HG03135 (cell line): Measurements from ENCODE around the gene NETO1.

Source experiments
- ATAC-seq: cut with Tn5 transposase; IDR thresholded peaks from one replicate; pipeline ENCODE4 v1.9.1; 2021; ENCODE audit warnings: mild to moderate bottlenecking, moderate library complexity; ENCODE audit not compliant: unreplicated experiment

Gene NETO1, protein sequence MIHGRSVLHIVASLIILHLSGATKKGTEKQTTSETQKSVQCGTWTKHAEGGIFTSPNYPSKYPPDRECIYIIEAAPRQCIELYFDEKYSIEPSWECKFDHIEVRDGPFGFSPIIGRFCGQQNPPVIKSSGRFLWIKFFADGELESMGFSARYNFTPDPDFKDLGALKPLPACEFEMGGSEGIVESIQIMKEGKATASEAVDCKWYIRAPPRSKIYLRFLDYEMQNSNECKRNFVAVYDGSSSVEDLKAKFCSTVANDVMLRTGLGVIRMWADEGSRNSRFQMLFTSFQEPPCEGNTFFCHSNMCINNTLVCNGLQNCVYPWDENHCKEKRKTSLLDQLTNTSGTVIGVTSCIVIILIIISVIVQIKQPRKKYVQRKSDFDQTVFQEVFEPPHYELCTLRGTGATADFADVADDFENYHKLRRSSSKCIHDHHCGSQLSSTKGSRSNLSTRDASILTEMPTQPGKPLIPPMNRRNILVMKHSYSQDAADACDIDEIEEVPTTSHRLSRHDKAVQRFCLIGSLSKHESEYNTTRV

DNA sequence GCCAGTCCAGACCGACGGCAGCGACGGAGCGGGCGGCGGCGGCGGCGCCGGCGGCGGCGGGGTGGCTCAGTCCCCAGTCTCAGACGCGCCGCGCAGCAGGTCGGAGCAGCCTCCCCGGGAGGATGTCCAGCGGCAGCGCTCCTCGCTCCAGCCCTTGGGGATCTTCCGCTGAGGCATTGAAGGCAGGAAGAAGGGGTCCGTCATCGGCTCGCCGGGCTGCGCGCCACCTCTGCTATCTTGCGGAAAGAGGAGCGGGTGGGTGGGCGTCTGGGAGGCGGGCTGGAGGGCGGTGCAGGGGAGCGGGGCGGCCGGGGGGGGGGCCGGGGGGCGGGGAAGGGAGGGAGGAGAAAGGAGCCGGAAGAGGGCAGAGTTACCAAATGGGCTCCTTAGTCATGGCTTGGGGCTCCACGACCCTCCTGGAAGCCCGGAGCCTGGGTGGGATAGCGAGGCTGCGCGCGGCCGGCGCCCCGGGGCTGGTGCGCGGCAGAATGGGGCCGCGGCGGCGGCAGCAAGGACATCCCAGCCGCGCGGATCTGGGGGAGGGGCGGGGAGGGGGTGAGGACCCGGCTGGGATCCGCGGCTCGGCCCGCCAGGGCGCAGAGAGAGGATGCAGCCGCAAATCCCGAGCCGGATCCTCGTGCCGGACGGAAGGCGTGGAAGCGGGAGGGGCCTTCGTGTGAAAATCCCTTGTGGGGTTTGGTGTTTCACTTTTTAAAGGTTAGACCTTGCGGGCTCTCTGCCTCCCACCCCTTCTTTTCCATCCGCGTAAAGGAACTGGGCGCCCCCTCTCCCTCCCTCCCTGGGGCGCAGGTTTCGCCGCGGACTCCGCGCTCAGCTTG is at the start of gene NETO1:
Gene NETO1, minus strand, starts transcription at position 242 of the 839 bp plus-strand sequence. CDS start 696 bp downstream, outside the sequence.
- ATAC-seq: no peak

DNA sequence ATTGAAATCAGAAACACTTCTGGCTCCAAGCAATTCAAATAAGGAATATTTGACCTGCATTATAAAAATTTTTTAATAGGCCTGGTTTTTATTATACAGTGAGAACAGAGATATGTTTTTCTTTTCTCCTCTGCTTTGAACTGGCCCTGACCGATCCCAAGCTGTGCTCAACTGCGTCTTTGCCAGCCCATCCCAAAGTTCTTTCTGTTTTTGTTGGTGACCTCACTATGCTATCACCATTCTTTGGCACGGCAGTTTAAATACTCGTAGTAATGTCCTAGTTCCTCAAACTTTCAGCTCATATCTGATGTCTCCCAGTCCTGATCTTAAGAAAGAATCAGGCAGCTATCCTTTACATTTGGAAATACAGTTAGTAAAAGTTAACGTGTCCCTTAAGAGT is 42.3 kb upstream of the NETO1 start:
- ATAC-seq: no peak

DNA sequence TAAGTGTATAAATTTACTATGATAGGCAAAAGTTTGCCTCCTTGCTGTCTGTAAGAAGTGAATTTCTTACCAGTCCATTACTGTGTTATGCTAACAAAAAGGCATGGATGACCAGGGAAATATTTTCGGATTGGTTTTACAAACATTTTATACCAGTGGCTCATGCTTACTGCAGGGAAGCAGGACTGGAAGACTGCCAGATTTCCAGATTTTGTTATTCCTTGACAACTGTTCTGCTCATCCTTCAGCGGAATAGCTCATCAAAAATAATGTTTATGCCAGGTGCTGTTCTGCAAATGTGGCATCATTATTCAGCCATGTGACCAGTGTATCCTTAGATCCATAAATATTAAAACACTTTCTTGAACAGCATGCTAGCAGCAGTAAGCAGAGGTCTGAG is 40.4 kb upstream of the NETO1 start:
- no peak for ATAC-seq

DNA sequence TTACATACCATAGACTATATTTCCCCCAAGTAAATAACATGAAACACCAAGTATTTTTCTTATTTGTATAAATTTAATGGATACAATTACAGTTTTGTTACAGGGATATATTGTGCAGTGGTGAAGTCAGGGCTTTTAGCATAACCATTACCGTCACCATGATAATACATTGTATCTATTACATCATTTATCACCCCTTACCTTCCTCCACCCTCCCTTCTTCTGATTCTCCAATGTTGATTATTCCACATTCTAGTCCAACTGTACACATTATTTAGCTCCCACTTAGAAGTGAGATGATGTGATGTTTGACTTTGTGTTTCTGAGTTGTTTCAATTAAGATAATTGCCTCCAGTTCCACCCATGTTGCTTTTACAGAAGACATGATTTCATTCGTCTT is 35.2 kb upstream of the NETO1 start:
- no peak for ATAC-seq

DNA sequence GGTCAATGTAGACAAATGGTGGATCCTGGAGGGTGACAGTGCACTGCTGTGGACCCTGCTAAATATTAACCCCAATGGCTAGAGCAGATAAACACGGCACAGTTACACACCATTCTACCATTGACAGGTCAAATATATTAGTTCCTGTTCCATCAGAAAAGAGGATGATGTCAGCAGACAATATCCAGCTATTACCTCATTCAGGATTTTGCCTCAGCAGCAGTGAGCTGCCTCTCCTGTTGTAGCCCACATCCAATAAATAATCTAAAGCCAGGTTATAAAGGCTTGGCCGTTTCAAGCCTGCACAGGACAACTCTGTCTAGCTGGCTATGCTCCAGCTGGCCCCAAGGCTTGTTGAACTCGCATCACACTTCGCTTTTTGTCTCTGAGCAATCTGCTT is 31.6 kb upstream of the NETO1 start:
- no peak for ATAC-seq

DNA sequence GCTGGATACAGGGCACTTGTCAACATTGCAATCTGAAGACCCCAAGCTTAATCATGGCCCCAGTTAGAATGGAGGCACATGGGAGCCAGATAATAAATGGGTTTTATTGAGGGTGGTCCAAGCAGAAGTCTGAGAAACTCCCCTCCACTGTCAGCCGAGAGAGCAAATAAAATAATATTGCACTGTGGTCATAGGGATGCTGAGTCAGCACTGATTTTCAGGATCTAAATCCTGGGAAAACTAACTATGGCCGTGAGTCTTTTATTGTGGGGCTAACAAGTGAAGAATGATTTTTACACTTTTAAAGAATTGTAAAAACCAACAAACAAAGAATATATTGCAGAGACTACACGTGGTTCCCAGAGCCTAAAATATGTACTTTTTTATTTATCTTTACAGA is 31.1 kb upstream of the NETO1 start:
- ATAC-seq: no peak

DNA sequence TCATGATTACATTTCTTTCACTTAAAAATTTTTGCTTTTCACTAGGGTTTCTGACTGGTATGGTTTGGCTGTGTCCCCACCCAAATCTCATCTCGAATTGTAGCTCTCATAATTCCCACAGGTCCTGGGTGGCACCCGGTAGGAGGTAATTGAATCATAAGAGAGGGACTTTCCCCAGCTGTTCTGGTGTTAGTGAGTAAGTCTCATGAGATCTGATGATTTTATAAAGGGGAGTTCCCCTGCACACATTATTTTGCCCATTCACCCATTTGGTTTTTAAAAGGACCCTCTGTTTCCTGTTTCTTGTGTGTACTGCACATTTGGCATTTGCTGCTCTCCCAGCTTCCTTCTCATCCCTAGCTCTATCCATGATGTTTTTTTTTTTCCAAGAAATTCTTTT is 27.8 kb upstream of the NETO1 start:
- ATAC-seq: no peak

DNA sequence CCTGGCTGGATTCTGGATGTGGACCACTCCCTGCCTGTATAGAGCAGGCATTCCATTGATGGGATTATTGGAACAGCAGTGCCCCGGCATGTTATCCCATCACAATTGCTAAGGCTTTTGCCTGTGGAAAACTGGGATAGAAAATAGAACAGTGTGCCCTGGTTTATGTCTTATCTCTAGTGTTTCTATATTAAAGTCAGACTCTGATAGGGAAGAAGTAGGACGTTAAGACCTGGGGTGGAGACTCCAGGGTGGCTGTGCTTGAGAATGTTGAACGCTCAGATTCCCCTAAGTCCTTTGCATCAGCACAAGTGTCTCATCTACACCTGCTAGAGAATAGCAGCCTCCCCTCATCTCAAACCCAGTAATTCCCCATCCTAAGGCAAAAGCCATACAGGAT is 10.8 kb upstream of the NETO1 start:
- no peak for ATAC-seq

DNA sequence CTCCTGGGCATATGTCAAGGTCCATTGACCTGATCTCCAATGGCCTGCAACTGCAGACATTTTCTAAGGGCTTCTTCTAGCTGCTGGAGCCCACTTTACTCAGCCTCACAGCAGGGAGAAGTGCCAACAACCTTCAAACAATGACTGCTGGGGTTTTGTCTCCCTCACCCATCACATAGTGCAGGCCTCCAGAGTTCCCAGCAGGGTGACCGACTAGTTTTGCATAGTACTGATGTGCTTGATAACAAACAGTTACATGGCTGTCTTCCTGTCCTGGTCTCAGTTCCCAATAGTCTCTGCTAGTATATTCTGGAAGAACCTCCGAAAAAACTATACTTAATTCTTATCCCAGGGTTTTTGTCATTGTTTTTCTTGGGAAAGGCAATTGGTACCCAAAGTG is 10.4 kb upstream of the NETO1 start:
- ATAC-seq: no peak

DNA sequence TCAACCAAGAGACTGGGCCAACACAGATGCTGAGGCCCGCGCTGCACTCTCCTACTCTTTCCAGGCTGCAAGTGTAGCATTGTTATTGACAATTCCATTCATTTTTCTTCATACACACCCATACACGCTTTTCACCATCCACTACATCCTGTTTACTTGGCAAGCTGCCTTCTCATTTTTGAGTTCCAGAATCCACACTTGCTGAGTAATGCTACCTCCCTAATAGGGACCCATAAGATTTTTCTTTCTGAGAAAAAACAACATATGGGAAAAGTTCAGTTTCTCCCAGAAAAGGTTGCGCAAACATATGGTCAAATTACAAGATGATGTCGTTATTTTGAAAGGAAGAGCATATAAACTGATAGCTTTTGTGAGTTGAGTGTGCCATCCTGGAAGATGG is 3.3 kb upstream of the NETO1 start:
- no peak for ATAC-seq

DNA sequence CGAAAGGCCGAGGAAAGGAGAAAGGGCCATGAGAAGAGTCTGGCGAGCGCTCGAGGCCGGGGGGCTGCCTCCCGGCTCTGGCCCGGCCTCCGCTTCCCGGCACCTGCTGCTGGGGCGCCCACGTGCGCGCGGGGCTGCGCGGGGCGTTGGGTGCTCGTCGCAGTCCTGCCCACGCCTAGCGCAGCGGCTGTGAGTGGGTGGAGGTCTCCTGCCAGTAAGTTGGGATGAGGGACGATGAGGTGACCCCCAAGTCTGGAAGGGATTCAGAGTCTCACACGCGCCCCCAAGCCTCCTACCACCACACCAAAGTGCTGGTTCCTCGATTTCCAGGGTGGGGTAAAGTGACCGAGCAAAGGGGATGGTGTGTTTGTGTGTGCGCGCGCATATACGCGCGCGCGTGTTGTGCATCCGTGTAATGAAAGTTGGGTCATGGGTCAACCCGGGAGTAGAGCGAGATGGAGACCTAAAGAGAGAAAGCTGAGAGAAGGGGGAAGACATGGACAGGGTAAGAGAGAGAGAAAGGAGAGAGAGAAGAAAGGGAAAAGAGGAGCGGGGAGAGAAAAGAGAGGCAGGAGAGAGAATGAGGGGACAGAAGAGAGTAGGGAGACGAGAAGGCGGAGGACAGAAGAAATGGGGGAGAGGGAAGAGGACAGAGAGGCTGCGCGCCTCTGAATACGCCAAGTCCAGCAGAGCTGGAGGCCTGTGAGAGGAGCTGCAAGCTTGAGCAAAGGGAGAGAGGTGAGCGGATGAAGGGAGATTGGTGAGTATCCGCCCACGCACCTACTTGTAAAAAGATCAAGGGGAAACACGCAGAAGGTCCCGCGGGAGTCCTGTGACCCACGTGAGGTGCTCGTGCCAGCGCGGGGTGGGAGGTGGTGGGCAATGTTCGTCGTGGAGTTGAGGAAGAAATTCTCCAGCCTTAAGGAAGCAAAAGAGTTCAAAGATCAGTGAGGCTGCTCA is 1.7 kb upstream of the NETO1 start:
- no peak for ATAC-seq

DNA sequence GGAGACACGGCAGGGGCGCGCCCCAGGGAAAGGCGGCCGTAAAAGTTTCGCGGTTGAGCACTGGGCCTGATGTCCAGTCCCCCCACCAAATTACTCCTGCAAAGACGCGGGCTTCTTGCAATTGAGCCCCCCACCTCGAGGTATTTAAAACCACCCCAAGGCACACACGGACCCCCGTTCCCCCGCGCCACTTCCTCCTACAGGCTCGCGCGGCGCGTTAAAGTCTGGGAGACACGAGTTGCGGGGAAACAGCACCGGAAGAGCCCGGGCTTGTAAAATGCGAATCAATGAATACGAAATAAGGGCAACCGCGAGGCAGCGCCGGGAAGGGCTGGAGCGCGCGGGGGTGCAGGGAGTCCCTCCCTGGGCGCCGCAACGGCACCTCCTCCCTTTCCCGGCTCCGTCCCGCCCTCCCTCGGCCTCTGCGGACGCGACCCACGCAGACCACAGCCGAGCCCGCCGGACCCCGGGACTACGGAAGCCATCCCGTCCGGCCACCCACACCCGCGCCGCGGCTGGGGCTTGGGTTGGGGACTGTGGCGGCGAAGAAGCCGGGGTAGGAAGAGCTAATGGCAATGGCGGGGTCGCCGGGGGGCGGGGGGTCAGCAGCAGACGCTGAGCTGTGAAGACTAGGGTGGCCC is 918 bp upstream of the NETO1 start:
- ATAC-seq: no peak

DNA sequence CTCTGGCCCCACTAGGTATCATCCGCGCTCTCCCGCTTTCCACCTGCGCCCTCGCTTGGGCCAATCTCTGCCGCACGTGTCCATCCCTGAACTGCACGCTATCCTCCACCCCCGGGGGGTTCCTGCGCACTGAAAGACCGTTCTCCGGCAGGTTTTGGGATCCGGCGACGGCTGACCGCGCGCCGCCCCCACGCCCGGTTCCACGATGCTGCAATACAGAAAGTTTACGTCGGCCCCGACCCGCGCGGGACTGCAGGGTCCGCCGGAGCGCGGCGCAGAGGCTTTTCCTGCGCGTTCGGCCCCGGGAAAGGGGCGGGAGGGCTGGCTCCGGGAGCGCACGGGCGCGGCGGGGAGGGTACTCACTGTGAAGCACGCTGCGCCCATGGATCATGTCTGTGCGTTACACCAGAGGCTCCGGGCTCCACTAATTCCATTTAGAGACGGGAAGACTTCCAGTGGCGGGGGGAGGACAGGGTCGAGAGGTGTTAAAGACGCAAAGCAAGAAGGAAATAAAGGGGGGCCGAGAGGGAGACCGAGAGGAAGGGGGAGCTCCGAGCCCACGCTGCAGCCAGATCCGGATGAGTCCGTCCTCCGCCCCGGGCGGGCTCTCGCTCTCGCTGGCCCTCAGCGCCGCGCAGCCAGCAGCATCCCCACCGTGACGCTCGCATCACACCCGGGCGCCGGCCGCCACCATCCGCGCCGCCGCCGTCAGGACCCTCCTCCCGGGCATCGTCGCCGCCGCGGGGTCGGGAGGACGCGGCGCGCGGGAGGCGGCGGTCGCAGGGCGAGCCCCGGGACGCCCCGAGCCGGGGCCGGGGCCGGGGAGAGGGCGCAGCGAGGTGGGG is 664 bp downstream of the NETO1 start:
- ATAC-seq: no peak

DNA sequence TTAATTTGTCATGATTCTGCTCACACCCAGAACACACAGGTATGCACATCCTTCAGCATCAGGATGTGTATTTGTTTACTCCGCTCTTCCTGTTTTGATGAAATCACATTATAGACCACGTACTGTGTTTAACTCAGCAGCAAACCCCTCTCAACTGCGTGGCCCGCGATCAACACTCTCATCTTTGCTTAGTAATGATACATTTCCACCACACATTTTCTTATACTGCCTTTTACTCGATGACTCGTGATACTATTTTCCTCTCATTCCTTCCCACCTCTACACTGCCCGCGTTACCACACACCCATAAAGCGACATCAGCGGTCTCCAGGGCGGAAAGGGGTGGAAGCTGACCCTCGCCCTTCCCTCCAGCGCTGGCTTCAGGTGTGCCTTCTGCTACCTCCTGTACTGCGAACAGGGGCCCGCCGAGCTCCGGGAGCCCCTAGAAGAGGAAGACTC is 1.3 kb downstream of the NETO1 start:
- no peak for ATAC-seq

DNA sequence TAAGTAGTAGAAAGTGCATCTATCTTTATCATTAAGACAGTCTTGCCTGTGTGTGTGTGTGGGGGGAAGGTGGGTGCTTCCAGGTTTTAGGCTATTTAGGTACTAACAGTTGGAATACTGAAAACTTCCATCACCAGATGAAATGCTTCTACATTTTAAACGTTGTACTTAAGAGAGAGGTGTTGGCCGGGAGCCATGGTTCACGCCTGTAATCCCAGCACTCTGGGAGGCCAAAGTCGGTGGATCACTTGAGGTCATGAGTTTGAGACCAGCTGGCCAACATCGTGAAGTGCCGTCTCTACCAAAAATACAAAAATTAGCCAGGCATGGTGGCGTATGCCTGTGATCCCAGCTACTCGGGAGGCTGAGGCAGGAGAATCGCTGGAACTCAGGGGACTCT is 4.0 kb downstream of the NETO1 start:
- no peak for ATAC-seq

DNA sequence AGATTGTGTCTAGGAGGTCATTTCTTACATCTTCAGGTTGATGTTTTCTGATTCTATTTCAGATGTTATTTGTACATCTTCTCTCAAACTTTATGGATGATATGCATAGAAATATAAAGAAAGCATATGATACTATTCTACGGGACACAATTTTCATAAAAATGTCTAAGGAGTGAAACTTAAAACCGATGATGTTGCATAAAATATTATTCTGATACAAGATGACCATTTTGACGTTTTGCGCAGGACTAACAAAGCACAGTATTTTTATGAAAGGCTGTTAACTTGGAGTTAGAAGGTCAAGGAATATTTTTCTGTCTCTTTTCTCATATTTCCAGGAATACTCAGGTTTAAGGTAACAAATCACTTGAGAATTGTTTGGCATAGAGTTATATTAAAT is 8.7 kb downstream of the NETO1 start:
- ATAC-seq: no peak

DNA sequence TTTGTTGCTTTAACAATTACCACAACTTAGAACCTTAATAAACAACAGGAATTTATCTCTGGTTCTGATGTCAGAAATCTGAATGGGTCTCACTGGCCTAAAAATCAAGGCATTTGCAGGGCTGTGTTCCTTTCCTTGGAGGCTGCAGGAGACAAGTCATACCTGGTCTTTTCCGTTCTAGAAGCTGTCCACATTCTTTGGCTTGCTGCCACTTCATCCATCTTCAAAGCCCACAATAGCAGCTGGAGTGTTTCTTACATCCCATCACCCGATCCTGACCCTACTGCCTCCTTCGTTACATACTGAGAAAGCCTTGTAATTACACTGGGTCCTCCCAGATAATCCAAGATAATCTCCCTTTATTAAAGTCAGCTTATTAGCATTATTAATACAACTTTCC is 18.1 kb downstream of the NETO1 start:
- ATAC-seq: no peak

DNA sequence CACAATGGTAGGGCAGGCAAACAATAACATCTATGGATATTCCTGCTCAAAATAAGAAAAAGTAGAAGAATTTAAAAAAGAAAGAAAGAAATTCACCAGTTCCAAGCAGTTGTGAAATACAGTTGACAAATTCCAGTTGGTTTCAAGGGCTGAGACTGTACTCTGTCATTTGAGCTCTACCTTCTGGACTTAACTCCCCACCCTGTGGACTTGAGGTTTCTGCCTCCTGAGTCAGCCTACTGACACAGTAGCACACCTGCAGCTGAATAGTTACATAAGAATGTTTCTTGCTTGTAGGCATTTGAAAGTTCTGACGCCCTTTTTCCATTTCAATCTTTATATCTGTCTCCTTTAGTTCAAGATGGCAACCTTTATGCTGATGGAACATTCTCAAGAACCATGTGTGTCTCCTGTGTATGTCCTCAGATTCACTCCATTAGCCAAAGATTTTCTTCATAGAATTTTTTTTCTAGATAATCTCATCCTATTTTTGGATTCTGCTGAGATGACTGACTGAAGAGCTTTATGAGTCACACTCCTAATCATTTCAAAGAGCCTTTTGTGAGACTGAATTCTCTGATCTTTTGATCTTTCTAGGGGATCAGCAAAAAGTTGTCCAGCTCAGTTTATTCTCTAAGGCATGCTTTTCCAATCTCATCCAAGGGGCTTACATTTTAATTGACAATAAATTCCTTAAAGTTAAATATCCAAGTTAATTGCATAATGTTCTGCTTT is 19.1 kb downstream of the NETO1 start:
- ATAC-seq: no peak

DNA sequence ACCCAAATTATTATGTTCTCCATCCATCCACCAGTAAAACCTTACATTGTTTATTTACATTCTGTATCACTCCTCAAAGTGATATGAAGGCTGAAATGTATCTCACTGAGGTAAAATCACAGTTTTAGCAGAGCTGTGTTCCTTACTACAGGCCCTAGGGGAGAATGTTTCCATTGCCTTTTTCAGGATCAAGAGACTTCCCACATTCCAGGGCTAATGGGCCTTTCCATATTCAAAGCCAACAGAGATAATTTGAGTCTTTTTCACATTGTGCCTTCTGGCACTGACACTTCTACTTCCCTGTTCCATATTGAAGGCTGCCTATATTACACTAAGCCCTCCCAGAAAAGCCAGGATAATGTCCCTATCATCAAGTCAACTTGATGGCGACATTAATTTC is 20.0 kb downstream of the NETO1 start:
- ATAC-seq: no peak
